GM12878 (cell line): ENCODE results near the gene NFE2L3. TPM values are rescaled to one million over a fixed set of nuclear protein-coding genes. Genes with fewer than 3 reads are reported as not detected.

Source experiments
- ATAC-seq: fragments of 200-7000 bp; cut with Tn5 transposase; 3 replicates; pipeline ENCODE4 v1.9.1; 2020; ENCODE audit warnings: mild to moderate bottlenecking, moderate library complexity
- BruUV-seq: library from RNA; stranded (reverse); fragments of 400-500 nt; replicated peaks from 2 replicates; lab custom pipeline; 2021; lab: Mats Ljungman, UMichigan
- CTCF ChIA-PET: fragments of 300-600 bp; sonication (Branson Sonifier 250); formaldehyde crosslinking; extraction: SDS; loops from one replicate; lab custom pipeline; 2021; ENCODE audit warnings: inconsistent platforms; lab: Yijun Ruan, JAX
- POLR2A ChIA-PET: fragments of 350-600 bp; formaldehyde crosslinking; extraction: SDS; loops from one replicate; lab custom pipeline; 2021; ENCODE audit warnings: inconsistent platforms; lab: Charles Lee
- RAD21 ChIA-PET: fragments of 300-600 bp; sonication (Branson Sonifier 250); formaldehyde crosslinking; loops from one replicate; lab custom pipeline; 2023; ENCODE audit warnings: antibody characterized with exemption; ENCODE audit not compliant: unreplicated experiment; lab: Charles Lee
- SMC1A ChIA-PET: fragments of 300-600 bp; sonication (Branson Sonifier 250); formaldehyde crosslinking; loops from one replicate; lab custom pipeline; 2023; ENCODE audit not compliant: unreplicated experiment, uncharacterized antibody; lab: Charles Lee
- DNase-seq: peaks from one replicate; pipeline ENCODE4 v3.0.0-alpha.2; 2011; ENCODE audit warnings: low read depth, low spot score
- FAIRE-seq: peaks from 3 replicates; lab custom pipeline; 2011; peaks lifted over from hg19 to GRCh38; lab: Jason Lieb, UNC
- H2AFZ ChIP-seq: 2 replicates; pipeline ENCODE4 v1.6.0; 2011; ENCODE audit warnings: low read depth, low read length, control low read depth; ENCODE audit not compliant: control insufficient read depth
- H3K27ac ChIP-seq: 2 replicates; pipeline ENCODE4 v1.5.1; 2011; ENCODE audit warnings: control low read depth; ENCODE audit not compliant: control insufficient read depth, insufficient read depth
- H3K27me3 ChIP-seq, 2 experiments: replicated peaks in 1 of 2; 2 replicates each; pipeline versions ENCODE4 v1.6.0 to v1.6.1; 2011; ENCODE audit warnings: low read length in 1 of 2; ENCODE audit not compliant: control insufficient read depth in 2 of 2, insufficient read depth in 2 of 2
- H3K36me3 ChIP-seq, 2 experiments: 2 replicates each; pipeline ENCODE4 v1.5.1; 2011; ENCODE audit warnings: low read length in 1 of 2; ENCODE audit not compliant: control insufficient read depth in 2 of 2, insufficient read depth in 2 of 2
- H3K4me1 ChIP-seq: 2 replicates; pipeline ENCODE4 v1.6.1; 2011; ENCODE audit warnings: mild to moderate bottlenecking, low read length, moderate library complexity, mixed read lengths; ENCODE audit not compliant: control insufficient read depth, insufficient read depth
- H3K4me2 ChIP-seq: 2 replicates; pipeline ENCODE4 v1.6.0; 2011; ENCODE audit warnings: control low read depth; ENCODE audit not compliant: control insufficient read depth, insufficient read depth
- H3K4me3 ChIP-seq: fragments of 200-600 bp; sonication (generic); 2 replicates; pipeline ENCODE4 v1.5.1; 2016
- H3K79me2 ChIP-seq: 2 replicates; pipeline ENCODE4 v1.6.0; 2011; ENCODE audit warnings: low read length; ENCODE audit not compliant: control insufficient read depth, insufficient read depth
- H3K9ac ChIP-seq: 2 replicates; pipeline ENCODE4 v1.8.0; 2011; ENCODE audit warnings: low read length, control low read depth, mixed read lengths; ENCODE audit not compliant: control insufficient read depth, insufficient read depth
- H3K9me3 ChIP-seq: replicated peaks from 3 replicates; pipeline ENCODE4 v1.5.1; 2011; ENCODE audit warnings: mild to moderate bottlenecking, low read length; ENCODE audit not compliant: control insufficient read depth, insufficient read depth
- H4K20me1 ChIP-seq: 2 replicates; pipeline ENCODE4 v1.6.0; 2011; ENCODE audit not compliant: control insufficient read depth, insufficient read depth
- BCL3 ChIP-seq: IDR thresholded peaks from 2 replicates; pipeline ENCODE4 v1.6.1; 2011; ENCODE audit warnings: borderline replicate concordance, low read depth, mild to moderate bottlenecking, moderate library complexity, low read length; ENCODE audit not compliant: insufficient read depth, poor library complexity, severe bottlenecking
- CBX5 ChIP-seq: sonication (generic); IDR thresholded peaks from 2 replicates; pipeline ENCODE4 v1.6.1; 2016; ENCODE audit warnings: low read depth, moderate library complexity, mild to moderate bottlenecking, inconsistent platforms
- CREM ChIP-seq: IDR thresholded peaks from 2 replicates; pipeline ENCODE4 v1.6.1; 2014; ENCODE audit warnings: antibody characterized with exemption, low read depth
- E2F8 ChIP-seq: fragments of 450-650 bp; IDR thresholded peaks from 2 replicates; pipeline ENCODE4 v1.6.1; 2018; ENCODE audit warnings: mild to moderate bottlenecking, low read depth, moderate library complexity; ENCODE audit not compliant: partially characterized antibody
- EGR1 ChIP-seq, 2 experiments: IDR thresholded peaks; 1 replicate in 1 of 2; 2 replicates in 1 of 2; pipeline ENCODE4 v1.6.1; 2011 to 2012; ENCODE audit warnings: low read depth in 2 of 2, low read length in 2 of 2, borderline replicate concordance in 1 of 2, mild to moderate bottlenecking in 1 of 2, moderate library complexity in 1 of 2
- HDAC6 ChIP-seq: fragments of 200-600 bp; sonication (generic); IDR thresholded peaks from one replicate; pipeline ENCODE4 v1.8.0; 2017; ENCODE audit warnings: antibody characterized with exemption; ENCODE audit not compliant: unreplicated experiment
- LARP7 ChIP-seq: fragments of 450-650 bp; IDR thresholded peaks from 2 replicates; pipeline ENCODE4 v1.6.1; 2017; ENCODE audit warnings: mild to moderate bottlenecking
- NFIC ChIP-seq: IDR thresholded peaks from 2 replicates; pipeline ENCODE4 v1.6.1; 2012; ENCODE audit warnings: low read depth, mild to moderate bottlenecking, inconsistent platforms, low read length, moderate library complexity
- NR2C2 ChIP-seq: IDR thresholded peaks from 2 replicates; pipeline ENCODE4 v1.6.1; 2011; ENCODE audit warnings: borderline replicate concordance, low read depth; ENCODE audit not compliant: control insufficient read depth, insufficient read length
- RB1 ChIP-seq: fragments of 450-650 bp; formaldehyde crosslinking; IDR thresholded peaks from 2 replicates; pipeline ENCODE4 v1.6.1; 2017; ENCODE audit warnings: mild to moderate bottlenecking, borderline replicate concordance
- RFX5 ChIP-seq: IDR thresholded peaks from 2 replicates; pipeline ENCODE4 v1.6.1; 2011; ENCODE audit warnings: low read depth, low read length, improper control_type of control experiment
- SIN3A ChIP-seq: IDR thresholded peaks from 2 replicates; pipeline ENCODE4 v1.6.1; 2012; ENCODE audit warnings: low read depth, low read length, improper control_type of control experiment
- TAF1 ChIP-seq: IDR thresholded peaks from 2 replicates; pipeline ENCODE4 v1.6.1; 2011; ENCODE audit warnings: mild to moderate bottlenecking, low read depth, low read length, borderline replicate concordance
- YBX1 ChIP-seq: fragments of 450-650 bp; IDR thresholded peaks from 2 replicates; pipeline ENCODE4 v1.6.1; 2016; ENCODE audit warnings: antibody characterized with exemption
- WGBS: methylation state at CpG from one replicate; pipeline ENCODE4 v1.1.6; 2016; ENCODE audit warnings: low lambda C conversion rate; ENCODE audit not compliant: insufficient replicate concordance, insufficient coverage; ENCODE audit errors: missing lambda C conversion rate; 5-methylcytosine and 5-hydroxymethylcytosine counted together
- in situ Hi-C: fragments of 300-500 bp; cut with MboI; formaldehyde crosslinking; loops from 9 replicates; pipeline ENCODE4 v1.14.3; 2018; ENCODE audit warnings: mixed read lengths
- intact Hi-C: fragments of 100-400 bp; cut with micrococcal nuclease; formaldehyde crosslinking; loops from one replicate; pipeline ENCODE4 v1.14.2; 2022; ENCODE audit not compliant: unreplicated experiment
- polyA plus RNA-seq, 11 experiments: library from polyadenylated mRNA; depleted of rRNA in 4 of 11; unstranded in 6 of 11; stranded (reverse) in 5 of 11; fragments of >200 nt; fragmentation: Nextera tagmentation in 4 of 11; fragmentation: Illumina TruSeq in 1 of 11; extraction: Ambion mirVana in 4 of 11; extraction: Trizol in 1 of 11; gene quantifications; 1 replicate in 1 of 11; 2 replicates in 10 of 11; pipeline versions ENCODE4 v1.2.1 to v1.2.3, GENCODE V29; 2011 to 2016; ENCODE audit warnings: inconsistent platforms in 2 of 11, missing spikeins in 2 of 11, low read depth in 1 of 11
- total RNA-seq, 4 experiments: library from RNA; depleted of rRNA in 3 of 4; stranded (reverse); fragments of >200 nt in 3 of 4; fragmentation: Illumina TruSeq in 1 of 4; extraction: Trizol in 1 of 4; gene quantifications; 2 replicates each; pipeline versions ENCODE4 v1.2.1 to v1.2.3, GENCODE V29; 2013 to 2021

Gene NFE2L3
- total and polyA plus RNA-seq, 10 of the 15 experiments (the other 5 are each of a cell fraction or from before 2014, with no cell fraction given), result 4.4 to 34.9 (median 13.0) TPM

- Histone ChIP-seq H3K9me3 (no peaks in the 10 kb centered on the region), H2AFZ (no peak overlapping the region), H3K4me2 (no peak overlapping the region), H3K4me3 (no peak overlapping the region), H3K36me3 (no peaks in the 10 kb centered on the region), H4K20me1 (no peaks in the 10 kb centered on the region), H3K9ac (no peak overlapping the region), H3K27ac (no peak overlapping the region), H3K4me1 (no peaks in the 10 kb centered on the region), H3K27me3 (no peaks in the 10 kb centered on the region; a peak in 1 of 4 replicates), H3K79me2 (no peaks in the 10 kb centered on the region)
- RAD21 ChIA-PET, result no interaction called here
- in situ Hi-C loops, result no loop called here
- BruUV-seq, result no TSS peak
- TF ChIP-seq NFIC (no peak), BCL3 (no peak), CREM (no peak), HDAC6 (no peak), LARP7 (no peak), RB1 (no peak), RFX5 (no peak), YBX1 (no peak), TAF1 (no peak), CBX5 (no peak), EGR1 (IDR thresholded peaks at IDR 0.05; ENCODE audit: borderline replicate concordance in 1 of 2, low read depth in 2 of 2, low read length in 2 of 2) (no peak), NR2C2 (no peak), E2F8 (no peak), SIN3A (no peak)
- SMC1A ChIA-PET, result interaction anchor here (0.8 to 1.1 kb wide), 3 partner anchors 23 to 48 kb away, joined by 3 read pairs; no protein-coding TSS in a partner anchor
- WGBS, result 26% methylated on average over 5 of the region's 5 CpGs
- POLR2A ChIA-PET, result no interaction called here
- CTCF ChIA-PET, result no interaction called here
- DNase-seq (no peak), ATAC-seq (no peak), FAIRE-seq (no peak)
- intact Hi-C loops, result no loop called here
These were observed 8.5 kb upstream of the NFE2L3 start for GRCh38 chr7:26143298-26144048.
